HPDE6-E6E7 (cell line): Measurements from ENCODE around the gene EFCAB14.
"Not testable (repeated sequence)": the region's sequence is repeated elsewhere in the genome, so short reads cannot be mapped to it uniquely, and the experiment has no call there.

Experiments
- DNase-seq: peaks from one replicate; pipeline ENCODE4 v3.0.0; 2011; ENCODE audit warnings: missing footprints; ENCODE audit errors: extremely low spot score

Gene EFCAB14

GRCh38 chr1:46718727-46719622, at the start of gene EFCAB14:
TSS of gene EFCAB14 (minus strand) at chr1:46719114. CDS start at chr1:46718087, 1,027 bp downstream.
- peak; percentile 97 for DNase-seq

- DNase-seq = no peak
These were observed 49.5 kb upstream of the EFCAB14 start for GRCh38 chr1:46768445-46768844.

DNA sequence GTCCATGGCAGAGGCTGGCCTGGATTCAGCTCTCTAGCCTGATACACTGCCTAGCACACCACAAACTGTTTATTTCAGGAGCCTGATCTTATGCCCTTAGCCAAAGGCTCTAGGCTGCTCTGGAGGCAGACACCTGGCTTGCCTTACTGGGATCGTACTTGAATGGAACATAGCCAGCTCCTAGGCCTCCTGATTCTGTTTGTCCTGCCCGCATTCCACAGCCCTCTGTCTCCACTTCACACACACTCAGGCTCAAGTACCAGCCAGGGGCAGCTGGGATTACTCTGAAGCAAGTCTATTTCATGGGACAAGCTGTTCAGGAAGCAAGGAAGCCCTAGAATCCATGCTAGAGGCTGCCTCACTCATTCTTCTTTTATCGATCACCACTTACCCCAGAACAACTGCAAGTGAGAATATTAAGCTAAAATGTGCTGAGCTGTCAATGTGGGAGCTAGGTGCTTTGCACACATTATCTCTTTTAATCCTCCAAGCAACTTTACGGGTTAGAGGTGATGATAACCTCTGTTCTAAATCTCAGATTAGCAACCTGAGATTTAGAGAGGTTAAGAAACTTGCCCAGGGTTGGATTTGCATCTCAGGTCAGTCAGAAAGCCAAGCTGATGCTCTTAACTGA, 48.9 kb upstream of the EFCAB14 start:
- DNase-seq = no peak

DNA sequence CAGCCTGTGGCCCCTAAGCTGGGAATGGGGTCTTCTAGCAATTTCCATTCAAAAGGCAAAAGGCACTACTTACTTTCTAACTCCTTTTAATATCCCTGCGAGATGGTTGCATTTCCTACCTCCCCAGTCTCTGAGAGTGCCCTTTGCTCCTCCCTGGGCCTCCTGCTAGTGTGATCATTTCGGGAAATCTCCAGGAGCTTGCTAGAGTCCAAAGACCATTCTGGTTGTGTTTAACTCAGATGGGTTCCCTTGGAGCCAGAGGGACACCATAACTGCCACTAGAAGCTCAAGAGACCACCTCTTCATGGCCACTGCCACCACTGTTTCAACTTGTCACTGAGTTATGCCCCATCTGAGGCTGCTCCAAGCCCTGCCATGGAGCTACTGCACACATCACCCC, 45.5 kb upstream of the EFCAB14 start:
- no peak for DNase-seq

GRCh38 chr1:46761740-46762139, 42.8 kb upstream of the EFCAB14 start:
- DNase-seq = no peak

DNA sequence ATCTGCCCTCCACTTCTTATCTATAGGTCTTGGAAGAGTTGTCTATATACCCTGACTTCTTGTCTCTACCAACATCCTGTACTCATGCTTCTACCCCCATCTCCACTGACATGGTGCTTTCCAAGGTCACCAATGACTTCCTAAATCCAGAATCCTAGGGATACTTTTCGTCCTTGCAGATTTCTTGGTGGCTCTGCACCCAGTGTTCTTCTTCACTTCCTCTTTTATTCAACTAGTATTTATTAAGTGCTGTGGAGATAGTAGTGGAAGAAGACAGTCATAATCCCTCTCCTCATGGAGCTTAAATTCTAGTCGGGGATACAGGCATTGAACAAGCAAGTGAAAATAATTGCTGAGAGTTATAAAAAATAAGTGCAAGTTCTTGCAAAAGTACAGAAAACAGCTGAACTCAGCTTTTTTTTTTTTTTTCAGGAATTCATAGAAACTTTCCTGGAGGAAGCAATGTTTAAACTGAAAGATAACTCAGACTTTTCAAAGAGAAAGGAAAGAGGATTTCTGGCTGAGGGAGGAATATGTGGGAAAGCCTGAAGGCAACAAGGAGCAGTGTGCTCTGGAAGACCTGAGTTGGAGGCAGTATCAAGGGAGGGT, 41.7 kb upstream of the EFCAB14 start:
- no peak for DNase-seq

DNA sequence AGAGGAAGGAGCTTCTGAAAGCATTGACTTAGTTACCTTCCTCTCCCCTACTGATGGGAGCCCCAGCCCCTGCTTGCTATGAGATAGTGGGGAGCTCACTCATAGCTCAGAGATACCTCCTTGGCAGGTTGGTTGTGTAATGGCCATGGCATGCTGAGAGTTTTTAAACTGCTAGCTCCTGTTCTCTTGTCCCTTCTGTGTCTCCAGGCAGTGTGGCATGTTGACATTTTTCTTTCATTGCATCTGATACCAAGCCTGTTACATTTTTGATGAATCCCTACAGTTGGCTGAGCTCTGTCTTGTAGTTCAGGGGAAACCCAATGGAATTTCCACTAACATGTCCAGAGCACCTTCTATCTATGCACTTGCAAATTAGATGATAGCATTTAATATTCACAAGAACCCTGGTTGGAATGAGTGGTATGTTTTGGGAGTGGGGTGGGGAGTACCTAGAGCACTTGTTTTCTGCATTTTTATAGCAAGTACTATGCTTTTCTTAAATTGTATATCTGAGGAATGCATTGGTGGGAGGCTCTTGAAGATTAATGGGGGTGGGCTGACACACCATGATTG, 39.1 kb upstream of the EFCAB14 start:
- no peak for DNase-seq

DNA sequence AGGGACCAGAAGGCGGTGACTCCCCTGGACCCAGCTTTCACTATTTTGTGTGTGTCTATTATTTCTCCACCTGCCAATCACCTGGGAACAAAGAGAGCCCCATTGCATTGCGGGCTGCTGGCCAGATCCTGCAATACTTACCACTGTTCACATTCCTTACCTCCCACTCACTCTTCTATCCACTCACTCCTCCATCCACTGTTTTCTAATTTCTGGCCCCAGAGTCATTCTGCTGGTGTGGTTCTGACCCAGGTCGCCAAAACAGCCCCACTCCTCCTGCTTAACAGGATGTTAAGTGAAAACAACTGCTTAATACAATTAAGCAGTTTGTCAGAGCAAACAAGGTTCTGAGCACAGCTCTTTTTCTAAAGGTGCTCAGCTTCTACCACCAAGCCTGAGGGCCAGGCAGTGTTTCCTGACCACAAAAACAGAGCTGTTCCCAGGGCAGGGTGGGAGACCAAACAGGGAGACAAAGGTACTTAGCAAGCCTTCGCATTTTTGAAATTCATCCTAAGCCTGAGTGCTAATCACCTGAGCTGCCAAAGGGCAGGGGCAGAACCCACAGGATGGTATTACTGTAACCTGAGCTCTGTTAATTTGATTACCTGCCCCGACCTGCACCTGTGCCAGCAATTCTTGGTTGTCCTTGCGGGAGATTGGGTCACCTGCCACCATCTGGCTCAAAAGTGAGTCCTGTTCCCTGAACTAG, 38.5 kb upstream of the EFCAB14 start:
- peak; percentile 60 for DNase-seq

- DNase-seq = no peak
These were observed 36.2 kb upstream of the EFCAB14 start for GRCh38 chr1:46755121-46755520.

DNA sequence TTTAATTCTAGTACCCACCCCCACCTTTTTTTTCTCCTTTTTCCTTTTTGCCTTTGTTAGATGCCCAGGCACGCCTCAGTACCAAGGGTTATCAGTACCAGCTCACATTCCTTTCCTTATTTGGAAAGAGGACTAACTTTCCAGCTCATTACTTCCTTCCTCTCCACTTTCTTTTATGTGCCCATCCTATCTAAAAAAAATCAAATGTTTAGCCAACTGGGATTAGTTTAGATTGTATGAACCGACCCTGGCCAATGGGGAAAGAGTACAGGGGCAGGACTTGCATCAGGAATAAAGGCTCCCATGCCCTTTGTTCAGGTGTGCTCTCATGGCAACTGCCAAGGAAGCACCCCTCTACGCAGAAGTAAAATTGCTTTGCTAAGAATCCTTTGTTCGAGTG, 35.8 kb upstream of the EFCAB14 start:
- not testable (repeated sequence) for DNase-seq

DNA sequence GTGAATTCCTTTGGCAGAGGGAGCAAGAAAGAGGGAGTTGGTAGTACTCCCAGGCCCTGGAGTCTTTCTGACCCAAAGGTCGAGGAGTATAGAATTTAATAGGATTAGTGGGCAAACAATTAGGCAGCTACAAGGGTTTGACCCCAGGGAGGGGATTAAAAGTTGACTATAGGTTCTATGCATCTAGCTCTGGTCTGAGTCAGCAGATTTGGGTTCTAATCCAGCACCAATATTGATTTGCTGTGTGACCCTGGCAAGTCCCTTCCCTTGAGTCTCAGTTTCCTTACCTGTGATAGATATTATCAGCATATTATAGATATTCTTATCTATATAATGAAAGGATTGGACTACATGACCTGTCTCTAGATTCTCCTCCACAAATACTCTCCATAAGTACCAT, 35.1 kb upstream of the EFCAB14 start:
- no peak for DNase-seq

DNA sequence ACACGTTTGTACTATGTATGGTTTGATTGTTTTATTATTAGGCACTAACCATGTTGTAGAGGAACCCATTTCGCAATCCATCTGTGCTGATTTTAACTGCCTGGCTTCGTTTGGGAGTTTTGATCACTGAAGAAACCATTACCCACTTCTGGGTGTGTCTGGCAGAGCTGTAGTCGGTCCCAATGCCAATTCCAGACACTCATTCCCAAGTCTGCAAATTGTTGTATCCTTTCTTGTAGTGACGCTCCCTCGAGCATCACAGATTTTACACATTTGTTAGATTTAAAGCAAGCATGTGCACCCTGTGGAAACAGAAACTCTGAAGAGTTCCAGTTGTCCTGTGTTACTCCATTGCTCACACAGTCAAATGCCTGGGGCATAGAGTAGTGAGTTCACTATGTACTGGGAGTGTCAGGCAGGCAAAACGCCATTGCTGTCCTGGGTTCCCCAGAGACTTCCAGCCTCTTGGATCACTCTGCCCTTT, 31.0 kb upstream of the EFCAB14 start:
- DNase-seq = no peak

GRCh38 chr1:46749404-46749803, 30.5 kb upstream of the EFCAB14 start:
- DNase-seq = no peak

DNA sequence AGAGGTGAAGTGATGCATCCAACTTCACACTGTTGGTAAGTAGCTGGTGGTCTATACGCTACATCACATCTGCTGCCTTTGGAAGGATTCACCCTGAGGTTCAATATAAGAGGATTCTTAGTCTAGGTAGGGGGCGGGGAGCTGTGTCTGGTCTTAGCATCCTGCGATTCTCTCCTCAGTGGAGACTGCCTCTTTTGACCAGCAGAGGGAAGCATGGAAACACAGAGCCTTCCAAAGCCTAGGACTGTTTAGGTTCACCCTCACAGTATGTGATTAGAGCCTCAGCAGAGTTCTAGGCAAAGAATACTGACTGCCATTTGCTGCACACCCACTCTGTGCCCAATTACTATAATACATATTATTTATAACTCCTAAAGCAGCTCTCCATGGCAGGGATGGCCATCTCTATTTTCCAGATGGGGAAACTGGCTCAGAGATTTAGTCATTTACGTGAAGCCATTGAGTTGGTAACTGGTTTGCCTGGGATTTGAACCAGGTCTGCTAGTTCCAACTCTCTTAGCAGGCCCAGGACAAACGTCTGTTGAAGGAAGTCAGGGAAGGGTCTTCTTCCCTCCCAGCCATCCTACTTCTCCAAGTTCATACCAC, 28.9 kb upstream of the EFCAB14 start:
- peak; percentile 85 for DNase-seq

DNA sequence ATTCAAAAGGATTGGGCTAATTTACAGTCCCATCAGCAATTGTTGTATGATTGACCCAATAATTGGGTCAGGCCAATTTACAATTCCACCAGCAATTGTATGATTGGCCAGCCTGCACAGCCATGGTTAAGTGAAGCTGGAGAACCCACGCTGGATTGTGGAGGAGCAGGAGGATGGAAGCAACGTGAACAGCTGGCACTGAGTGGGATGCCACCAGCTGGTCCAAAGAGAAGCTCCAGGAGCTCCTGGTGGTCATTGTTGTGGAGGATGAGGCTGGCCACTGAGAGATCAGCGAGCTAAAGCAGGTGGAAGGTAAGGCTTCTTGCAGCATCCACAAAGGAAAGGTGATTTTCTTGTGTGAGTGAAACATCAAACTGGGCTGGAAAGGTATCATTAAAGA, 23.2 kb upstream of the EFCAB14 start:
- no peak for DNase-seq

GRCh38 chr1:46735708-46736324, 16.9 kb upstream of the EFCAB14 start:
- DNase-seq = no peak

- not testable (repeated sequence) for DNase-seq
These were observed 9.5 kb upstream of the EFCAB14 start for GRCh38 chr1:46728327-46728873.

- DNase-seq = peak; percentile 33
These were observed 6.8 kb upstream of the EFCAB14 start for GRCh38 chr1:46725736-46726108.

GRCh38 chr1:46724991-46725735, 6.2 kb upstream of the EFCAB14 start:
- DNase-seq = peak; percentile 47

GRCh38 chr1:46723901-46724300, 5.0 kb upstream of the EFCAB14 start:
- DNase-seq = no peak
